ENCODE results near the gene RPL10A.
A peak's percentile ranks its signal among the peaks of the same experiment; 100 is the strongest.
"Not testable (repeated sequence)": the region's sequence is repeated elsewhere in the genome, so short reads cannot be mapped to it uniquely, and the experiment has no call there.

The RPL10A gene

GRCh38 chr6:35468181-35468979, at the start of gene RPL10A:
TSS of gene RPL10A (plus strand) at chr6:35468401. CDS start at chr6:35468435, 34 bp downstream.
- peak; percentile 90 for DNase-seq

- DNase-seq = no peak
Observed at GRCh38 chr6:35419417-35419816, 48.8 kb upstream of the RPL10A start.

- DNase-seq = no peak
Observed at GRCh38 chr6:35419961-35420360, 48.2 kb upstream of the RPL10A start.

- DNase-seq = no peak
Observed at GRCh38 chr6:35425284-35425683, 42.9 kb upstream of the RPL10A start.

- DNase-seq = no peak
Observed at GRCh38 chr6:35426074-35426473, 42.1 kb upstream of the RPL10A start.

- DNase-seq = no peak
Observed at GRCh38 chr6:35427435-35427834, 40.8 kb upstream of the RPL10A start.

DNA sequence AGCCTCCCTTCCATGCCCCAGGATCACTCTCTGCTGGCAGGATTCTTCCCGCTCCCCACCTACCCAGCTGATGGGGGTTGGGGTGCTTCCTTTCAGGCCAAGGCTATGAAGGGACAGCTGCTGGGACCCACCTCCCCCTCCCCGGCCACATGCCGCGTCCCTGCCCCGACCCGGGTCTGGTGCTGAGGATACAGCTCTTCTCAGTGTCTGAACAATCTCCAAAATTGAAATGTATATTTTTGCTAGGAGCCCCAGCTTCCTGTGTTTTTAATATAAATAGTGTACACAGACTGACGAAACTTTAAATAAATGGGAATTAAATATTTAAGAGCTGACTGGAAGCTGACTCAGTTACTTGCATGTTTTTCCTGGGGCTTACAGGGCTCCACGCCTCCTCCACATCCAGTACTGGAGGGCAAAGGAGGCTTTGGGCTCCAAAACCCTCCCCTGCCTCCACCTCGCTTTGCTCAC, 40.3 kb upstream of the RPL10A start:
- no peak for DNase-seq

DNA sequence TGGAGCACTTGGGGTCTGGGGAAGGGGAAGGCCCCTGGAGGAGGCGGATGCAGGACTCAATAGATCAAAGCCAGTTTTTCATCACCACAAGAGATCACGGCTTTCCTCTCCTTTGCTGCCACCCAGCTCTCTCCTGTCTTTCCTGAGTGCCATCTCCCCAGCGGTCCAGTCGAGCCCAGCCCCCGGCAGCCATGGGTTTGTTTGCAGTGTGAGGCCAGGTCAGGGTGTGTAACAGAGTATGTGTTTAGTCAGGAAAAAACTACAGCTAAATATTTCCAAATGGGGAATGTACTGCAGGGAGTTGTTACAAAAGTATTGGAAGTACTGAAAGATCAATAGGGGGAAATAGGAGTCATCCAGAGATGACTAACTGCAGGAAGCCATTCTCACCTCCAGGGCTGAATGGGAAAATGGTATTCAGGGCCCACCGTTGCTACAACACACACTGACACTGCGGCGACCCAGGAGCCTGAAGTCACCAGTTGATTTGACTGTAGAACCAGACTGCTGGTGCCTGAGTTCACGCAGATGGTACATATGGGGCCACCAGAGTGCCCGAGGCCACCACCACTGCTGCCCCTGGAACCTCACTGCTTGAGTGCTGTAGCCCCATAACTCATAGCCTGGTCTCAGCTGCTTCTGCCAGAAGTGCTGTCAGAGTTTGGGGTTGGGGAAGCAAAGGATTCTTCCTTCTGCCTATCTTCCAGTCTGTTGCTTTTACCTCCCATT, 39.6 kb upstream of the RPL10A start:
- DNase-seq = no peak

DNA sequence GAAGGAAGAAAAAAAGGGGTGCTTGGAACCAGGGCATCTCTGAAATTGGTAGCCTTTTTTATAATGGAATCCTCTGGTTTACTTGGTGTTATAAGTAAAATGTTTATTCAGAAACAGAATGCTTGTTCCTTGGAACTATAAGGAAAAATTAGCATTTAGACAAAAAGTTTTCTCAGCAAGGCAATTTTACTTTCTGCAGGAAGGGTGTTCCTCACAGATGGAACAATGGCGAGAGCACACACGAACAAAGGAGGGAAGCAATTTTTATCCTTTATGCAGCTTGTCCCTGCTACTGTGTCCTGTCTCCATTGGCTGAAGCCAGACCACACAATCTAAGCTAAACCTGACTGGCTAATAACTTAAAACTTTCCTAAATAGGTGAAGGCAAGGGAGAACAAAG, 38.7 kb upstream of the RPL10A start:
- DNase-seq = no peak

DNA sequence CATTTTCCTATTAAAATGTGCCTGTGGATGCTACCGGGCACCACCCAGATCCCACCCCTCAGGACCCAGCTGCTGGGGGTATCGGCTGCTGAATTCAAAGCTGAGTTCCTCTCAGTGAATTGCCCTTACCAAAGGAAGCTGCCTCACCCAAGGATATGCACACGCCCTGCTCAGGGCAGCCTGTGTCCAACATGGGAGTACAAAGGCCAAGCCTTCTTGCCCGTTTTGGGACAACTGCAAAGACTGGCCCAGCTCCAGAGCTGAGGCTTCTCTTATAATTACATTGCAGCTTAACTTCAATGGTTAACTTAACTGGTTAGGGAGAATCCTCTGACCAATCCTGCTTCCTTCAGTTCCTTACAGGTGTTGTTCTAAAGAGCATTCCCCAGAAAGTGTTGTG, 35.9 kb upstream of the RPL10A start:
- DNase-seq = no peak

DNA sequence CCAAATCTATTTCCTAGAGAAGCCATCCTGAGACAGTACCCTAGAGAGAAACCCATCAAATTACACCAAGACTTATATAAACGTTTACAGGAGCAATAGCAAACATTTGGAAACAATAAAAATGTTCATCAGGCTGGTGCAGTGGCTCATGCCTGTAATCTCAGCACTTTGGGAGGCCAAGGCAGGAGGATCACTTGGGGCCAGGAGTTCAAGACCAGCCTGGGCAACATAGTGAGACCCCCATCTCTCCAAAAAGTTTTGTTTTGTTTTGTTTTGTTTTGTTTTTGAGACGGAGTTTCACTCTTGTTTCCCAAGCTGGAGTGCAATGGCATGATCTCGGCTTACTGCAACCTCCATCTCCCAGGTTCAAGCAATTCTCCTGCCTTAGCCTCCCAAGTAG, 35.5 kb upstream of the RPL10A start:
- not testable (repeated sequence) for DNase-seq

DNA sequence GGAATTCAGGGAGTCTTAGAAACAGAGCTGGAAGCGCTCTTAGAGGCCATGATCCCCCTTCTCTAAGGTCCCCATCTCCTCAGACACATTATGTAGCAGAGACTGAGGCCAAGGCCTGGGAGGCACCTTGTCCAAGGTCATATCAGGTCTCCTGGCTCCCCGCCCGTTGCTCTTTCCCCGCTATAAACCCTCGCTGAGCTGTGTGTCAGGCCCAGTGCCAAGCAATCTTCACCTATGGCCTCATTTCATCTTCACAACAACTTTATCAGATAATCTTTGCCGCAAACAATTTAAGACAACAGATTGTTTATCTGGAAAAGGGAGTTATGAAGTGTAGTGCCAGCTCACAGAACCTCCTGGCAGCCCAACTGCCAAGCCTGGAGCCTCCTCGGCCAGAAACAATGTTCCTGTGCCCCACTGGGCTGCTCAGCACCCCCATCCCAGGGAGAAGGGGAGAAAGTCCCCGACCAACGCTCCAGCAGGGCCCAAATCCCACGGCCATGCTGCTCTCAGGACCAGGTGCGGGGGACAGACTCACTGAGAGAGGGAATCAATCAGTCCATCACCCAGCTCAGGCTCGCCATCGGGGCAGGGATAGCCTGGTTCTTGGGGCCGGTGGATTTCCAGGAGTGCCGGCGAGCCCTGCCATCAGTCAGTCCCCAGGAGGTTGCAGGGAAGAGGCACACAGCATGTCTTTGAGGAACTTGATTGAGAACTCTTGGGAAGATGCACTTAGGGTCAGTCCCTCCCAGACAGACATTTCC, 32.9 kb upstream of the RPL10A start:
- peak; percentile 42 for DNase-seq

GRCh38 chr6:35436071-35436857, 31.9 kb upstream of the RPL10A start:
- no peak for DNase-seq

GRCh38 chr6:35438378-35439065, 29.7 kb upstream of the RPL10A start:
- not testable (repeated sequence) for DNase-seq

DNA sequence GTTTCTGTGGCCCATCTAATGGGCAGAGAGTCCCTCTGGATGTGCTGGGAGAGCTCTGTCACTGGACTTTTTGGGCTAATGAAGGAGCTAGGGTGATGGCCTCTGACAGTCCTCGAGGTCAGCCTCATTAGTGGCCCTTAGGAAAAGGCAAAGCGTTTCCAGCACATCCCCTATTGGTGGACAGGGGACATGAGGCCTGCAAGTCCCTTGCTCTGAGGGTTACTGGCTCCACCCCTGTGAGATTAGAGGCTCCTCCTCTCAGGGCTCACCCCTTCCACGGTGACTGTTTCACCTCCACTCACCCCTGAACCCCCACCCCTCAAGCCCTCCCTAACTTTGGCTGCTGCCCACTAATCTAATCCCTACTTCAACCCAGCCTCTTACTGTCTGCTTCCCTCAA, 28.9 kb upstream of the RPL10A start:
- no peak for DNase-seq

DNA sequence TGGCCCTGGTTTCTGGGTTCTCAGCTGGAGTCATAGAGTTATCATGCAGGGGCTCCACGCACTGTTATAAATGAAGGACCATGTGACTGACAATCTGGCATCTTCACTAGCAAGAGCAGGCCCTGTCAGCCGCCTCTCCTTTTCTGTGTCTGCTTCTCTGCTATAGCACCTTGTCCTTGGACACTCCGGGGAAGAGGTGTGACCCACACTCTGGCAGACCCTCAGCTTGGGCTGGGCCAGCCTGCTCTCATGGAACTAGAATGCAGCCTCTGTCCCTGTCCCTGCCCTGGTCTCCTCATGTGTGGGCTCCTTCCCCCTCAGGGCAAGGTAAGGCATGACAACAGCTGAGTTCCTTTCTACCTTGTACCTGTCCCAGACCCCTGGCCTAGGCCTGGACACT, 27.0 kb upstream of the RPL10A start:
- DNase-seq = no peak

DNA sequence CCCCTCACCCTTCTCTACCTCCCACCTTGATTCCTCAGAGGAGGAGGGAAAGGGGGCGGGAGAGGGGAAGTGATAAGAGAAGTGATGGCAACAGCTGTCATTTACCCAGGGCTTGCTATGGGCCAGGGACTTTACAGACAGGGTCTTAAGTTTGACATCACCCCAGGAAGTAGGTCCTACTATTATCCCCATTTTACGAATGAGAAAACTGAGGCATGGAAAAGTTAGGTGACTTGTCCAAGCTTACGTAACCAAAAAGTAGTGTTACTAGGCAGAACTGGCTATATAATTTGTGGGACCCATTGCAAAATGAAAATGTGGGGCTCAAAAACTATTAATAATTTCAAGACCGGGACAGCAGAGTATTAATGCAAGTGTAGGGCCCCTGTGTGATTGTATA, 26.6 kb upstream of the RPL10A start:
- no peak for DNase-seq

- DNase-seq = no peak
Observed at GRCh38 chr6:35442693-35443092, 25.5 kb upstream of the RPL10A start.

DNA sequence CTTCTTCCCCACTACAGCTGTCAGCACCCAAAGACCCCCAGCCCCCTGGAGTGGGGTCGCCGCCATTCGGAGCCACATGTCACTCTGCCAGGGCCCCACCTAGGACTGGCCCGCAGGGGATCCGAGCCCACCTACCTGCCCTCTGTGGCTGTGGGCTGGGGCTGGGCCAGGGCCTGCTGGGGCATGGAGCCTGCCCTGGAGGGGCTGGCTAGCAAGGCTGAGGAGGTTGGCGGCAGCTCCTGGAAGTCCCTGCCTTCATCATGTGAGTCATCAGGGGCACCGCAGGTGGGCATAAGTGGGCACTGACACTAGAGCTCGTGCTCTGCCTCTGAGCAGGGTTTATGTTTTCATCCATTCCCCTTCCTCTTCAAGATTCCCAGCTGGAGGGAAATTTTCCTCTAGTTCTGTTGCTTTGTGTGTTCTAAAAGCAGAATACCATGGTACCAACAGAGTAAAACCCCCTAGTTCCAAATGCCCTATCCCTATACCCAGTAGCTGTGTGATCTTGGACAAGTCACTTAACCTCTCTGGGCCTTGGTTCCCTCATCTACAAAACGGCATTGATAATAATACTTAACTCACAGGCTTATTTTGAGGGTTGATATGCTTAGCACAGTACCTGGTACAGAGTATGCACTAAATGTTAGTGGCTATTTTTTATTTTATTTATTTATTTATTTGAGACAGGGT, 24.7 kb upstream of the RPL10A start:
- DNase-seq = no peak

GRCh38 chr6:35445691-35446090, 22.5 kb upstream of the RPL10A start:
- DNase-seq = no peak

DNA sequence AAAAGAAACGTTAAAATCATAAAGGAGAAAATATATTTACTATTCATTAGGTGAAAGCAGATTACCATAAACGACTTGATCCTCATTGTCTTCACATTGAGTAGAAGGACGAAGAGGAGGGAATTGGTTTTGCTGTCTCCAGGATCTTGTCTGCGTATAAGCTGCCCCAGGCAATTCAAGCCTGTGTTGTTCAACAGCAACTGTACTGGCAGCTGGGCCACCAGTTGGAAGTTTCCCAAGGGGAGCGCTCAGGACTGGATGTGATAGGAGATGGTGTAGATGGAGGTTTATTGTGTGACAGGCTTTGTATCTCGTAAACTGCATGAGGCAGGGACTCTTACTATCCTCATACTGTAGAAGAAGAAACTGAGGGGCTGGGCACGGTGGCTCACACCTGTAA, 20.0 kb upstream of the RPL10A start:
- DNase-seq = no peak

Measured in DMS79 (cell line).